Uterus (tissue), 4 donors: Measurements from ENCODE around the gene TLK1. TPM values are rescaled to one million over a fixed set of nuclear protein-coding genes. Genes with fewer than 3 reads are reported as not detected.

ENCODE experiments used
- DNase-seq, 2 donors: peaks; one replicate each; pipeline ENCODE4 v3.0.0-alpha.2; 2019 to 2020
- H3K27ac ChIP-seq, 2 donors: fragments of 200-600 bp; sonication (generic); 1 replicate in 1 of 2; 2 replicates in 1 of 2; pipeline ENCODE4 v1.5.1; 2016 to 2018
- H3K27me3 ChIP-seq, 2 donors: fragments of 200-600 bp; sonication (generic); one replicate each; pipeline ENCODE4 v1.5.1; 2018 to 2019; ENCODE audit warnings: control low read depth in 1 of 2
- H3K36me3 ChIP-seq, 2 donors: fragments of 200-600 bp; sonication (generic); one replicate each; pipeline ENCODE4 v1.5.1; 2019; ENCODE audit warnings: control low read depth in 1 of 2
- H3K4me1 ChIP-seq, 2 donors: fragments of 200-600 bp; sonication (generic); one replicate each; pipeline ENCODE4 v1.5.1; 2018 to 2019; ENCODE audit warnings: control low read depth in 1 of 2
- H3K4me3 ChIP-seq, 2 donors: fragments of 200-600 bp; sonication (generic); 1 replicate in 1 of 2; 2 replicates in 1 of 2; pipeline ENCODE4 v1.5.1; 2018 to 2019; ENCODE audit warnings: mild to moderate bottlenecking in 1 of 2
- H3K9me3 ChIP-seq, 2 donors: fragments of 200-600 bp; sonication (generic); one replicate each; pipeline ENCODE4 v1.5.1; 2019; ENCODE audit warnings: control low read depth in 1 of 2
- POLR2A ChIP-seq, 2 donors: fragments of 450-650 bp; IDR thresholded peaks; one replicate each; pipeline ENCODE4 v1.6.1; 2016; ENCODE audit warnings: antibody characterized with exemption in 2 of 2, mild to moderate bottlenecking in 1 of 2, moderate library complexity in 1 of 2
- intact Hi-C: fragments of 100-400 bp; cut with DNase I; formaldehyde crosslinking; loops from one replicate; pipeline ENCODE4 v1.15.1; 2023; ENCODE audit warnings: low total_unique reads
- total RNA-seq, 4 donors: library from RNA; depleted of rRNA in 3 of 4; stranded (reverse); fragments of >200 nt in 3 of 4; gene quantifications; one replicate each; pipeline versions ENCODE4 v1.1.0 to v1.2.4, GENCODE V29; 2014 to 2023
- TF ChIP-seq, protein P1 (sequence below), 4 experiments: fragments of 200-600 bp in 2 of 4; fragments of 450-650 bp in 2 of 4; sonication (generic) in 2 of 4; IDR thresholded peaks; one replicate each; pipeline ENCODE4 v1.5.1; 2016 to 2019; ENCODE audit warnings: antibody characterized with exemption in 4 of 4, mild to moderate bottlenecking in 2 of 4, moderate library complexity in 1 of 4
- donor health status: DM: yes; HTN: yes; CAD: no.

The TLK1 gene
- total RNA-seq, 4 donors from 2014 or later: 24.4 to 77.3 (median 36.1) TPM

DNA sequence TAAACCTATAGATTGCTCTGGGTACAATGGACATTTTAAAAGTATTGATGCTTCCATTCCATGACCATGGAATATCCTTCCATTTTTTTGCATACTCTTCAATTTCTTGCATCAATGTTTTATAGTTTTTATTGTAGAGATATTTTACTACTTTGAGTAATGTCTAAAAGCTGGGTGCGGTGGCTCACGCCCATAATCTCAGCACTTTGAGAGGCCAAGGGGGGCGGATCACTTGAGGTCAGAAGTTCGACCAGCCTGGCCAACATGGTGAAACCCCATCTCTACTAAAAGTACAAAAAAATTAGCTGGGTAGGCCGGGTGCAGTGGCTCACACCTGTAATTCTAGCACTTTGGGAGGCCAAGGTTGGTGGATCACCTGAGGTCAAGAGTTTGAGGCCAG, 88.5 kb downstream of the TLK1 start:
- no peaks in the 10 kb centered on the region for H3K27me3 ChIP-seq
- intact Hi-C loops: no loop called here
- H3K4me3 ChIP-seq: no peak overlapping the region
- no peak for DNase-seq
- no peaks in the 10 kb centered on the region for H3K9me3 ChIP-seq
- no peaks in the 10 kb centered on the region for H3K36me3 ChIP-seq
- H3K4me1 ChIP-seq: no peaks in the 10 kb centered on the region
- H3K27ac ChIP-seq: no peak overlapping the region
- no peak for TF ChIP-seq POLR2A (IDR thresholded peaks at IDR 0.05)
- TF ChIP-seq, protein P1, sequence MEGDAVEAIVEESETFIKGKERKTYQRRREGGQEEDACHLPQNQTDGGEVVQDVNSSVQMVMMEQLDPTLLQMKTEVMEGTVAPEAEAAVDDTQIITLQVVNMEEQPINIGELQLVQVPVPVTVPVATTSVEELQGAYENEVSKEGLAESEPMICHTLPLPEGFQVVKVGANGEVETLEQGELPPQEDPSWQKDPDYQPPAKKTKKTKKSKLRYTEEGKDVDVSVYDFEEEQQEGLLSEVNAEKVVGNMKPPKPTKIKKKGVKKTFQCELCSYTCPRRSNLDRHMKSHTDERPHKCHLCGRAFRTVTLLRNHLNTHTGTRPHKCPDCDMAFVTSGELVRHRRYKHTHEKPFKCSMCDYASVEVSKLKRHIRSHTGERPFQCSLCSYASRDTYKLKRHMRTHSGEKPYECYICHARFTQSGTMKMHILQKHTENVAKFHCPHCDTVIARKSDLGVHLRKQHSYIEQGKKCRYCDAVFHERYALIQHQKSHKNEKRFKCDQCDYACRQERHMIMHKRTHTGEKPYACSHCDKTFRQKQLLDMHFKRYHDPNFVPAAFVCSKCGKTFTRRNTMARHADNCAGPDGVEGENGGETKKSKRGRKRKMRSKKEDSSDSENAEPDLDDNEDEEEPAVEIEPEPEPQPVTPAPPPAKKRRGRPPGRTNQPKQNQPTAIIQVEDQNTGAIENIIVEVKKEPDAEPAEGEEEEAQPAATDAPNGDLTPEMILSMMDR (IDR thresholded peaks at IDR 0.05): no peak

DNA sequence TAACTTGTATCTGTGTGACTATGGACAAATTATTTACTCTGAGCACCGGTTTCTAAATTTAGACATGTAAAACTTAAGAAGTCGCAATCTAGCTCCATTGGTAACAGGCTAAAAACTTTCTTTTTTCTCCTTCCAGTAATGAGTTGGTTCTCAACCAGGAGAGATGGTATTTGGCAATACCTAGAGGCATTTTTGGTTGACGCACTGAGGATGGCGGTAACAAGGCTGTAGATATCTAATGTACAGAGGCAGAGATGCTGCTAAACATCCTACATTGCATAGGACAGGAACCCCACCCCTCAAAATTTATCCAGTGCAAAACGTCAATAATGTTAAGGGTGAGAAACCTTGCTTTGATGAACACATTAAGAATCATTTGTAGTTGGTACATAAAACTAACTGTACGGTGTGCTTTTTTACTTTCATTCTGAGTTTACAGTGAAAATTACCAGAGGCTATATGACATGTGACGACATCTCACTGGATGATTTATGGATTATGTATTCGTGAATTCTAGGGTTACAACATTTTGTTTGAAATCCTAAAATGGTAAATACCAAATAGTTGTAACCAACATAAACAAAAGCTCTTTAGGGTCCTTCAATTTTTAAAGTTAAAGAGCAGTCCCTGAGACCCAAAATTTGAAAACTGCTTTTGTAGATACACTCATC, 91.3 kb downstream of the TLK1 start:
- Histone ChIP-seq H3K27ac (no peak overlapping the region), H3K27me3 (no peaks in the 10 kb centered on the region), H3K36me3 (no peaks in the 10 kb centered on the region), H3K9me3 (no peaks in the 10 kb centered on the region), H3K4me3 (no peak overlapping the region), H3K4me1 (no peaks in the 10 kb centered on the region)
- no peak for DNase-seq
- no peak for TF ChIP-seq POLR2A (IDR thresholded peaks at IDR 0.05)
- TF ChIP-seq, protein P1 (IDR thresholded peaks at IDR 0.05): no peak
- intact Hi-C loops: no loop called here

DNA sequence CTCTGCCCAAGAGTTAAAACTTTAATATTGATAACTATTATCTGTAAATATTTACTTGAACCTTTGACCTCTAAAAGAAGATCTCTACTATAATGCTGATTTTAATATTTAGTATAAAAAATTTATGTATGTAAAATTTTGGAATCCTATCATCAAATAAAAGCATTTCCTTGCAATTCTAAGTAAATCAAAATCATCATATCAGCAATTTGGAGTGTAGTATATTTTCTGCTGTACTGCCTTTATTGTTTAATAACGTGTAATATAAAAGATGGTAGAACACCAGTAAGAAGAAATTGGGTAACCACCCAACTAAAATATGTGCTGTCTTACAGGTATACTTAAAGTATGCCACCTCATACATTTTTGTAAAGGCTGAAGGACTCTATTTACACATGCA, 94.6 kb downstream of the TLK1 start:
- no peak overlapping the region for H3K27ac ChIP-seq
- H3K9me3 ChIP-seq: no peaks in the 10 kb centered on the region
- no peaks in the 10 kb centered on the region for H3K4me1 ChIP-seq
- H3K36me3 ChIP-seq: no peaks in the 10 kb centered on the region
- H3K4me3 ChIP-seq: no peak overlapping the region
- H3K27me3 ChIP-seq: no peaks in the 10 kb centered on the region
- intact Hi-C loops: no loop called here
- TF ChIP-seq, protein P1 (IDR thresholded peaks at IDR 0.05): no peak
- no peak for TF ChIP-seq POLR2A (IDR thresholded peaks at IDR 0.05)
- DNase-seq: no peak

DNA sequence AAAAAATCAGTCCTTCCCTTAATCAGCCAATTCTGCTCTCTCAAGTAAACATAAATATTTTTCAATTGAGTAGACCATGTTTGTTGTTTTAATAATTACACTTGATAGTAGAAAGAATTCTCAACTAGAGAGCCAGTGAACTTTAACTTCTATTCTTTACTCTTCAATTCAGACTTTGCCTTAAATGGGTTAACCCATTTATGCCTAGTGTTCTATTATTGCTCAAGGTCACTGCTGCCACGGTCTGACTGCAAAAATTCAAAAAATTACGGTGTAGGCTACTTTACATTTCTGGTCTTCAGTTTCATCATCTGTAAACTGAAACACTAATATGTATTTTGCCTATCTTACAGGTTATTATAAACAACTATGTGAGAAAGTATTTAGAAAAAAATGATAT, 103.1 kb downstream of the TLK1 start:
- H3K4me1 ChIP-seq: no peaks in the 10 kb centered on the region
- no peak for DNase-seq
- H3K27me3 ChIP-seq: no peaks in the 10 kb centered on the region
- no peak overlapping the region for H3K27ac ChIP-seq
- no peak overlapping the region for H3K4me3 ChIP-seq
- no peaks in the 10 kb centered on the region for H3K36me3 ChIP-seq
- no peaks in the 10 kb centered on the region for H3K9me3 ChIP-seq
- no peak for TF ChIP-seq POLR2A (IDR thresholded peaks at IDR 0.05)
- intact Hi-C loops: no loop called here

DNA sequence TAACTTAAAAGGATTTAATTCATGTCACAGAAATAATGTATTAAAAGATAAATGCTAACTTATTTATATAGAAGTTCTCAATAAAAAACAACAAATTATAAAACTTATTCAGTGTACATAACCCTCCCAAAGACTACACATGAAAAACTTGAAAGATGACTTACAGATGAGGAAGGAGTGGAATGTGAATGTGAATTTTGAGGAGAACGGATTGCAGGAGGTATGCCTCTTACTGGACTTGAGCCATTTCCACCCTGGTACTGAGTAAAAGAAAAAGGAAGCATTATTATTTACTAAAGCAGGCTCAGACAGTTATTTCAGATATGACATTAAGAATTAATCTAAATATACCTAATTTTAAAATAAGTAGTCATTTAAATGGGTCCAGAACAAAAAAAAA, 104.4 kb downstream of the TLK1 start:
- Histone ChIP-seq H3K9me3 (no peaks in the 10 kb centered on the region), H3K27me3 (no peaks in the 10 kb centered on the region), H3K36me3 (no peaks in the 10 kb centered on the region), H3K27ac (no peak overlapping the region), H3K4me3 (no peak overlapping the region), H3K4me1 (no peaks in the 10 kb centered on the region)
- no peak for DNase-seq
- TF ChIP-seq, protein P1 (IDR thresholded peaks at IDR 0.05): no peak
- TF ChIP-seq POLR2A (IDR thresholded peaks at IDR 0.05): no peak
- intact Hi-C loops: no loop called here

DNA sequence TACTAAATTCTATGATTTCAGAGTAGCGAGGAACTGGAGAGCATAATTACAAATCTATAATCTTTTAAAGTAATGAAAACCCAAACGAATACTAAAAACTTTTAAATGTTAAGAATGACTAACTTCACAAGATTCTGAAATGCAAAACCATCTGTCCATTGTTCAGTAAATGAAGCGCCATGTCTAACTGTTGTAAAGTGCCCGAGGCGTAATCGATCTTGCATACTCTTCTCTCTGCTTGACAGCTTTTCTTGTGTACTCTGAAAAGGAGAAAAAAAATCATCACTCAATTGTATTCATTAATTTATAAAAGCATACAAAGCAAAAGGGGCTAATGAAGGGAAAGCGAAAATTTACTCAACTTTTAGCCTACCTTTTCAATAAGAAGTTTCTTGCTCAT, 111.0 kb downstream of the TLK1 start:
- intact Hi-C loops: no loop called here
- no peaks in the 10 kb centered on the region for H3K27me3 ChIP-seq
- H3K27ac ChIP-seq: no peak overlapping the region
- H3K9me3 ChIP-seq: no peaks in the 10 kb centered on the region
- H3K4me1 ChIP-seq: no peaks in the 10 kb centered on the region
- H3K4me3 ChIP-seq: no peak overlapping the region
- TF ChIP-seq, protein P1 (IDR thresholded peaks at IDR 0.05): no peak
- no peak for TF ChIP-seq POLR2A (IDR thresholded peaks at IDR 0.05)
- H3K36me3 ChIP-seq: no peaks in the 10 kb centered on the region
- no peak for DNase-seq
